ENCODE data around the gene CHEK1.

CHEK1 gene

GRCh38 chr11:125627236-125627910 lies 2.4 kb downstream of the CHEK1 start:
- no peak for FAIRE-seq

- no peak for FAIRE-seq
Measured at GRCh38 chr11:125637840-125638239, 12.9 kb downstream of the CHEK1 start.

GRCh38 chr11:125638315-125638714 lies 13.4 kb downstream of the CHEK1 start:
- FAIRE-seq = no peak

- no peak for FAIRE-seq
Measured at GRCh38 chr11:125645871-125646270, 20.9 kb downstream of the CHEK1 start.

- FAIRE-seq = no peak
Measured at GRCh38 chr11:125649465-125650166, 24.7 kb downstream of the CHEK1 start.

GRCh38 chr11:125662689-125663088 lies 37.7 kb downstream of the CHEK1 start:
- no peak for FAIRE-seq

GRCh38 chr11:125663910-125664309 lies 38.9 kb downstream of the CHEK1 start:
- no peak for FAIRE-seq

- no peak for FAIRE-seq
Measured at GRCh38 chr11:125667151-125667550, 42.2 kb downstream of the CHEK1 start.

- FAIRE-seq = no peak
Measured at GRCh38 chr11:125670172-125670571, 45.2 kb downstream of the CHEK1 start.

- FAIRE-seq = no peak
Measured at GRCh38 chr11:125671561-125671960, 46.6 kb downstream of the CHEK1 start.

- FAIRE-seq = no peak
Measured at GRCh38 chr11:125674210-125674609, 49.2 kb downstream of the CHEK1 start.

GRCh38 chr11:125675196-125675595 lies 50.2 kb downstream of the CHEK1 start:
- FAIRE-seq = no peak

- no peak for FAIRE-seq
Measured at GRCh38 chr11:125679397-125679796, 54.4 kb downstream of the CHEK1 start.

- no peak for FAIRE-seq
Measured at GRCh38 chr11:125679837-125680236, 54.9 kb downstream of the CHEK1 start.

- FAIRE-seq = no peak
Measured at GRCh38 chr11:125680747-125681146, 55.8 kb downstream of the CHEK1 start, which contains the start of gene ACRV1. ACRV1 (minus strand) TSS chr11:125680847; CDS start chr11:125680780, 67 bp downstream.

GRCh38 chr11:125685228-125685627 lies 60.3 kb downstream of the CHEK1 start:
- no peak for FAIRE-seq

GRCh38 chr11:125688066-125688465 lies 63.1 kb downstream of the CHEK1 start:
- FAIRE-seq = no peak

GRCh38 chr11:125688632-125689031 lies 63.7 kb downstream of the CHEK1 start:
- no peak for FAIRE-seq

- FAIRE-seq = no peak
Measured at GRCh38 chr11:125689274-125689859, 64.4 kb downstream of the CHEK1 start.

- FAIRE-seq = no peak
Measured at GRCh38 chr11:125690006-125690405, 65.0 kb downstream of the CHEK1 start.

- no peak for FAIRE-seq
Measured at GRCh38 chr11:125692887-125693286, 67.9 kb downstream of the CHEK1 start.

- no peak for FAIRE-seq
Measured at GRCh38 chr11:125694951-125695350, 70.0 kb downstream of the CHEK1 start.

GRCh38 chr11:125701018-125701610 lies 76.2 kb downstream of the CHEK1 start:
- no peak for FAIRE-seq

All from TTC549 (cell line).